ENCODE measurements around the gene MMP27. TPM values are rescaled to one million over a fixed set of nuclear protein-coding genes. Genes with fewer than 3 reads are reported as not detected.

MMP27 gene
- total RNA-seq, 2 experiments from 2014 or later = not detected

- H3K36me3 ChIP-seq (ENCODE audit: insufficient read depth, low read length) = no peaks in the 10 kb centered on the region
- no peaks in the 10 kb centered on the region for H3K36me3 Mint-ChIP-seq (ENCODE audit: low read depth)
- ChIA-PET CTCF (no interaction called here), POLR2A (no interaction called here)
- H3K4me1 Mint-ChIP-seq (ENCODE audit: low read depth) = no peaks in the 10 kb centered on the region
- no peak overlapping the region for H3K27ac Mint-ChIP-seq
- H3K4me3 ChIP-seq (ENCODE audit: low read length) = no peak overlapping the region
- no peak for ATAC-seq (ENCODE audit: poor library complexity)
- no peak for DNase-seq
- TF ChIP-seq CTCF (IDR thresholded peaks at IDR 0.05) = no peak
- no peaks in the 10 kb centered on the region for H3K9me3 ChIP-seq (ENCODE audit: control insufficient read depth in 1 of 2, insufficient read depth in 1 of 2, low read length in 2 of 2)
- no peak overlapping the region for H3K4me3 Mint-ChIP-seq
- intact Hi-C loops (cut with DNase I, micrococcal nuclease) = no loop called here
- no peaks in the 10 kb centered on the region for H3K4me1 ChIP-seq (ENCODE audit: insufficient read depth, low read length)
- peaks cover 0 to under 1% of the 10 kb centered on the region in 2 experiments for H3K27me3 ChIP-seq (ENCODE audit: control insufficient read depth in 1 of 2, insufficient read depth in 2 of 2, low read length in 2 of 2)
- H3K27me3 Mint-ChIP-seq = peaks cover 10% of the 10 kb centered on the region
- H3K27ac ChIP-seq (ENCODE audit: low read depth in 1 of 2, low read length in 2 of 2) = no peak overlapping the region
- H3K9me3 Mint-ChIP-seq = no peaks in the 10 kb centered on the region
These were observed 728 bp downstream of the MMP27 start for GRCh38 chr11:102704841-102705240.

- Histone ChIP-seq H3K36me3 (ENCODE audit: insufficient read depth, low read length) (no peaks in the 10 kb centered on the region), H3K4me3 (ENCODE audit: low read length) (no peak overlapping the region), H3K27me3 (ENCODE audit: control insufficient read depth in 1 of 2, insufficient read depth in 2 of 2, low read length in 2 of 2) (no peaks in the 10 kb centered on the region), H3K9me3 (ENCODE audit: control insufficient read depth in 1 of 2, insufficient read depth in 1 of 2, low read length in 2 of 2) (no peaks in the 10 kb centered on the region), H3K4me1 (ENCODE audit: insufficient read depth, low read length) (no peaks in the 10 kb centered on the region), H3K27ac (ENCODE audit: low read depth in 1 of 2, low read length in 2 of 2) (no peak overlapping the region)
- no peak for TF ChIP-seq CTCF (IDR thresholded peaks at IDR 0.05)
- no peak for DNase-seq
- Mint-ChIP-seq H3K27me3 (peaks cover 10% of the 10 kb centered on the region), H3K27ac (no peak overlapping the region), H3K9me3 (no peaks in the 10 kb centered on the region), H3K4me3 (no peak overlapping the region), H3K4me1 (ENCODE audit: low read depth) (no peaks in the 10 kb centered on the region), H3K36me3 (ENCODE audit: low read depth) (no peaks in the 10 kb centered on the region)
- intact Hi-C loops (cut with DNase I, micrococcal nuclease) = no loop called here
- ChIA-PET CTCF (no interaction called here), POLR2A (no interaction called here)
- no peak for ATAC-seq (ENCODE audit: poor library complexity)
These were observed 1.6 kb downstream of the MMP27 start for GRCh38 chr11:102703826-102704493.

GRCh38 chr11:102695201-102695600 lies 10.4 kb downstream of the MMP27 start:
- ATAC-seq (ENCODE audit: poor library complexity) (no peak), DNase-seq (no peak)
- no peak for TF ChIP-seq CTCF (IDR thresholded peaks at IDR 0.05)
- Mint-ChIP-seq H3K36me3 (ENCODE audit: low read depth) (no peaks in the 10 kb centered on the region), H3K27me3 (peaks cover 41% of the 10 kb centered on the region), H3K9me3 (no peaks in the 10 kb centered on the region), H3K27ac (no peak overlapping the region), H3K4me3 (no peak overlapping the region), H3K4me1 (ENCODE audit: low read depth) (no peaks in the 10 kb centered on the region)
- Histone ChIP-seq H3K27me3 (ENCODE audit: control insufficient read depth in 1 of 2, insufficient read depth in 2 of 2, low read length in 2 of 2) (peaks cover 0 to 9% of the 10 kb centered on the region in 2 experiments), H3K4me1 (ENCODE audit: insufficient read depth, low read length) (no peaks in the 10 kb centered on the region), H3K27ac (ENCODE audit: low read depth in 1 of 2, low read length in 2 of 2) (no peak overlapping the region), H3K4me3 (ENCODE audit: low read length) (no peak overlapping the region), H3K9me3 (ENCODE audit: control insufficient read depth in 1 of 2, insufficient read depth in 1 of 2, low read length in 2 of 2) (no peaks in the 10 kb centered on the region), H3K36me3 (ENCODE audit: insufficient read depth, low read length) (no peaks in the 10 kb centered on the region)
- ChIA-PET POLR2A (no interaction called here), CTCF (no interaction called here)
- intact Hi-C loops (cut with DNase I, micrococcal nuclease) = no loop called here
